Fibroblast of lung (primary cell): Measurements from ENCODE around the gene CMBL.

Source experiments
- CTCF ChIP-seq, 2 donors: IDR thresholded peaks in 1 of 2; conservative IDR thresholded peaks in 1 of 2; 1 replicate in 1 of 2; 2 replicates in 1 of 2; pipeline ENCODE4 v1.5.1; 2011 to 2012; ENCODE audit warnings: low read length in 2 of 2, control low read depth in 1 of 2, inconsistent platforms in 1 of 2, low read depth in 1 of 2, mild to moderate bottlenecking in 1 of 2
- EZH2 ChIP-seq: IDR thresholded peaks from 2 replicates; pipeline ENCODE4 v1.5.1; 2012; ENCODE audit warnings: low read length, control low read depth, mild to moderate bottlenecking; ENCODE audit errors: missing control alignments

GRCh38 chr5:10337986-10338385, 30.3 kb upstream of the CMBL start:
- TF ChIP-seq CTCF (conservative IDR thresholded peaks at IDR 0.05 in 1 of 2, IDR thresholded peaks at IDR 0.05 in 1 of 2; ENCODE audit: low read depth in 1 of 2, low read length in 2 of 2) (no peak), EZH2 (no peak)
